Kidney (tissue), 14 donors: Measurements from ENCODE around the gene NAALADL1. TPM values are rescaled to one million over a fixed set of nuclear protein-coding genes. Genes with fewer than 3 reads are reported as not detected.

ENCODE experiments used
- DNase-seq, 5 donors: peaks; one replicate each; pipeline ENCODE4 v3.0.0-alpha.2; 2013 to 2020
- FAIRE-seq: peaks from 2 replicates; lab custom pipeline; 2012; peaks lifted over from hg19 to GRCh38; lab: Jason Lieb, UNC
- H3K27ac ChIP-seq, 2 donors: one replicate each; pipeline ENCODE4 v1.7.0; 2013; ENCODE audit warnings: low read depth in 2 of 2, low read length in 2 of 2, inconsistent platforms in 1 of 2
- H3K27me3 ChIP-seq: one replicate; pipeline ENCODE4 v1.7.1; 2013; ENCODE audit warnings: low read length, inconsistent platforms; ENCODE audit not compliant: control insufficient read depth, insufficient read depth
- H3K36me3 ChIP-seq, 3 donors: one replicate each; pipeline versions ENCODE4 v1.7.0 to v1.7.1; 2013; ENCODE audit warnings: low read length in 3 of 3, control low read depth in 1 of 3, inconsistent platforms in 1 of 3; ENCODE audit not compliant: insufficient read depth in 3 of 3, control insufficient read depth in 2 of 3
- H3K4me1 ChIP-seq, 3 donors: one replicate each; pipeline versions ENCODE4 v1.7.0 to v1.7.1; 2013; ENCODE audit warnings: low read length in 3 of 3, inconsistent platforms in 1 of 3, low read depth in 1 of 3; ENCODE audit not compliant: control insufficient read depth in 2 of 3, insufficient read depth in 2 of 3
- H3K4me3 ChIP-seq, 3 donors: one replicate each; pipeline versions ENCODE4 v1.7.0 to v1.8.1; 2013; ENCODE audit warnings: low read length in 3 of 3, control low read depth in 1 of 3, inconsistent platforms in 1 of 3
- H3K9ac ChIP-seq, 3 donors: one replicate each; pipeline versions ENCODE4 v1.7.0 to v1.7.1; 2013; ENCODE audit warnings: low read length in 3 of 3, control low read depth in 1 of 3, inconsistent platforms in 1 of 3
- H3K9me3 ChIP-seq, 3 donors: one replicate each; pipeline versions ENCODE4 v1.7.0 to v1.7.1; 2013; ENCODE audit warnings: low read length in 3 of 3, control low read depth in 1 of 3, inconsistent platforms in 1 of 3; ENCODE audit not compliant: control insufficient read depth in 2 of 3, insufficient read depth in 1 of 3
- CTCF ChIP-seq: IDR thresholded peaks from 3 replicates; pipeline ENCODE4 v1.5.1; 2012; ENCODE audit warnings: mild to moderate bottlenecking, moderate library complexity, borderline replicate concordance; ENCODE audit not compliant: insufficient read depth; ENCODE audit errors: extremely low read depth
- intact Hi-C: fragments of 100-400 bp; cut with DNase I; formaldehyde crosslinking; loops from one replicate; pipeline ENCODE4 v1.11.1; 2022
- polyA plus RNA-seq: library from polyadenylated mRNA; stranded (reverse); fragments of 350-450 nt; fragmentation: Illumina TruSeq; extraction: RNeasy Lipid Tissue Mini Kit (QIAGEN cat#74804); gene quantifications from one replicate; pipeline ENCODE4 v1.2.3, GENCODE V29; 2014; ENCODE audit warnings: low read depth, low replicate concordance; ENCODE audit not compliant: insufficient read depth
- total RNA-seq: library from RNA; stranded (reverse); fragmentation: NEBNext Ultra II Directional; extraction: Animal tissue kit (Norgen Biotek cat#: 25700); gene quantifications from one replicate; pipeline ENCODE4 v1.2.1, GENCODE V29; 2021
- donor health status: control.
- donor health status: control.
- donor health status: control.
- donor health status: control.
- donor health status: control.
- donor health status: DM: yes; HTN: yes; CAD: no.
- donor health status: Normal renal cell carcinoma (clear cell type).

The NAALADL1 gene
- total and polyA plus RNA-seq, 2 donors from 2014 or later: 9.4 to 17.1 TPM

- Histone ChIP-seq H3K4me1 (peaks cover 0 to 2% (median 0%) of the 10 kb centered on the region in 3 donors), H3K27me3 (no peaks in the 10 kb centered on the region), H3K9ac (no peak overlapping the region), H3K4me3 (no peak overlapping the region), H3K36me3 (no peaks in the 10 kb centered on the region), H3K27ac (no peak overlapping the region), H3K9me3 (no peaks in the 10 kb centered on the region)
- no peak for TF ChIP-seq CTCF
- DNase-seq: no peak
- intact Hi-C loops: no loop called here
- no peak for FAIRE-seq
Measured at GRCh38 chr11:65057526-65057925, 827 bp downstream of the NAALADL1 start.

DNA sequence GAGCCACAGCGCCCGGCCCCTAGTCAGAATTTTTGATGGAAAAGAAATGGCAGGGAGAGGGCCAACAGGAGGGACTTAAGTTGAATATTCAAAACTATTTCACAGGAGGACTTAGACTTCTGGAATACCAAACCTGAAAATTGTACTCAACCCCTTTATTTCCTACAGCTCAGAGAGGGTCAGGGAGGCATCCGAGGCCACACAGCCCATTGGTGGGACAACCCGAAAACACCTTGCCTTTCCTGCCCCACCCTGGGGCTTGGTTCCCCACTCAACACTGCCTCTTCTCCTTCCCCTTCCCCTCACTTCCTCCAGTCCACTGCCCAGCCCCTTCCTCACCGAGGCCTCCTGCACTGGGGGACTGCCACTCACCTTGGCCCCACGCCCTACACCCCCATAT lies 1.4 kb downstream of the NAALADL1 start:
- Histone ChIP-seq H3K27me3 (no peaks in the 10 kb centered on the region), H3K9ac (no peak overlapping the region), H3K9me3 (no peaks in the 10 kb centered on the region), H3K27ac (no peak overlapping the region), H3K4me1 (peaks cover 0 to 2% (median 0%) of the 10 kb centered on the region in 3 donors), H3K4me3 (no peak overlapping the region), H3K36me3 (no peaks in the 10 kb centered on the region)
- no peak for TF ChIP-seq CTCF
- intact Hi-C loops: no loop called here
- no peak for FAIRE-seq
- DNase-seq: no peak

DNA sequence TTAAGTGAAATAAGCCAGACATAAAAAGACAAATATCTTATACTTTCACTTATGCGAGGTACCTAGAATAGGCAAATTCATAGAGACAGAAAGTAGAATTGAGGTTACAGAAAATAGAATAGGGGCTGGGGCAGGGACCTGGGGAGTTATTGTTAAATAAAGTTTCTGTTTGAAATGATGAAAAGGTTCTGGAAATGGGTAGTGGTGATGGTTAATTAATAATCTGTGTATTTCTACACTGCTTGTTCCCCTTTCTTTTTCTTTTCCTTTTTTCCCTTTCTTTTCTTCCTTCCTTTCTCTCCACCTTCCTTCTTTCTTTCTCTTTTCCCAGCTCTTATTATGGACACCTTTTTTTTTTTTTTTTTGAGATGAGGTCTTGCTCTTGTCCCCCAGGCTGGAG lies 2.8 kb downstream of the NAALADL1 start:
- Histone ChIP-seq H3K4me3 (no peak overlapping the region), H3K36me3 (no peaks in the 10 kb centered on the region), H3K27me3 (no peaks in the 10 kb centered on the region), H3K9me3 (no peaks in the 10 kb centered on the region), H3K4me1 (peaks cover 0 to 2% (median 0%) of the 10 kb centered on the region in 3 donors), H3K9ac (no peak overlapping the region), H3K27ac (no peak overlapping the region)
- no peak for TF ChIP-seq CTCF
- FAIRE-seq (no peak), DNase-seq (no peak)
- intact Hi-C loops: no loop called here
